Stomach (tissue), 4 donors: Measurements from ENCODE around the gene ZFP1.

Experiments used
- POLR2A ChIP-seq, 4 donors: fragments of 450-650 bp; IDR thresholded peaks; one replicate each; pipeline ENCODE4 v1.6.1; 2016; ENCODE audit warnings: antibody characterized with exemption in 4 of 4, control low read depth in 2 of 4, mild to moderate bottlenecking in 1 of 4, moderate library complexity in 1 of 4
- POLR2AphosphoS5 ChIP-seq, 3 donors: sonication (generic); formaldehyde crosslinking; IDR thresholded peaks; one replicate each; pipeline ENCODE4 v1.6.1; 2016; ENCODE audit warnings: antibody characterized with exemption in 3 of 3
- TF ChIP-seq, protein P1 (sequence below), 7 experiments: fragments of 450-650 bp in 4 of 7; fragments of 200-600 bp in 3 of 7; sonication (generic) in 3 of 7; IDR thresholded peaks; one replicate each; pipeline ENCODE4 v1.5.1; 2016 to 2019; ENCODE audit warnings: antibody characterized with exemption in 7 of 7, control low read depth in 2 of 7, mild to moderate bottlenecking in 1 of 7

DNA sequence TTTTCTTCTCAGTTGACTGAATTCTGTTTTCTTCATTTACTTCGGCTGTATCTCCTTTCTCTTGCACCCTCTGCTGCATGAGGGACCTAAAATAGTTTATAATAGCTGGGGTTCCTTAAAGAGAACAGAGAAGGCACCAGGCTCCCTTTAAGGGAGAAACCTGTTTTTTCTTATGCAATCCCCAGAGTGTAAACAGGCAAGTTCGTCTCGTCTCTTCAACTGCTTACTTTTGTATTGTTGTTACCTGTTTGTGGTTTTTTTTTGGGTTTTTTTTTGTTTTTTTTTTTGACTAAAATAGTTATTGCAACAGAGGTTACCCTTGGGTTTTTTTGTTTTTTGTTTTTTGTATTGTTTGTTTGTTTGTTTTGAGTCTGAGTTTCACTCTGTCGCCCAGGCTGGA, 28.1 kb upstream of the ZFP1 start:
- TF ChIP-seq POLR2A (IDR thresholded peaks at IDR 0.05), result no peak
- TF ChIP-seq, protein P1, sequence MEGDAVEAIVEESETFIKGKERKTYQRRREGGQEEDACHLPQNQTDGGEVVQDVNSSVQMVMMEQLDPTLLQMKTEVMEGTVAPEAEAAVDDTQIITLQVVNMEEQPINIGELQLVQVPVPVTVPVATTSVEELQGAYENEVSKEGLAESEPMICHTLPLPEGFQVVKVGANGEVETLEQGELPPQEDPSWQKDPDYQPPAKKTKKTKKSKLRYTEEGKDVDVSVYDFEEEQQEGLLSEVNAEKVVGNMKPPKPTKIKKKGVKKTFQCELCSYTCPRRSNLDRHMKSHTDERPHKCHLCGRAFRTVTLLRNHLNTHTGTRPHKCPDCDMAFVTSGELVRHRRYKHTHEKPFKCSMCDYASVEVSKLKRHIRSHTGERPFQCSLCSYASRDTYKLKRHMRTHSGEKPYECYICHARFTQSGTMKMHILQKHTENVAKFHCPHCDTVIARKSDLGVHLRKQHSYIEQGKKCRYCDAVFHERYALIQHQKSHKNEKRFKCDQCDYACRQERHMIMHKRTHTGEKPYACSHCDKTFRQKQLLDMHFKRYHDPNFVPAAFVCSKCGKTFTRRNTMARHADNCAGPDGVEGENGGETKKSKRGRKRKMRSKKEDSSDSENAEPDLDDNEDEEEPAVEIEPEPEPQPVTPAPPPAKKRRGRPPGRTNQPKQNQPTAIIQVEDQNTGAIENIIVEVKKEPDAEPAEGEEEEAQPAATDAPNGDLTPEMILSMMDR (IDR thresholded peaks at IDR 0.05), result no peak
- TF ChIP-seq POLR2AphosphoS5 (IDR thresholded peaks at IDR 0.05), result no peak
